Measurements from ENCODE around the gene LRRC32.

LRRC32 gene

GRCh38 chr11:76661834-76662434, 8.6 kb downstream of the LRRC32 start:
- DNase-seq = no peak

GRCh38 chr11:76661306-76661751, 9.2 kb downstream of the LRRC32 start:
- DNase-seq = no peak

DNA sequence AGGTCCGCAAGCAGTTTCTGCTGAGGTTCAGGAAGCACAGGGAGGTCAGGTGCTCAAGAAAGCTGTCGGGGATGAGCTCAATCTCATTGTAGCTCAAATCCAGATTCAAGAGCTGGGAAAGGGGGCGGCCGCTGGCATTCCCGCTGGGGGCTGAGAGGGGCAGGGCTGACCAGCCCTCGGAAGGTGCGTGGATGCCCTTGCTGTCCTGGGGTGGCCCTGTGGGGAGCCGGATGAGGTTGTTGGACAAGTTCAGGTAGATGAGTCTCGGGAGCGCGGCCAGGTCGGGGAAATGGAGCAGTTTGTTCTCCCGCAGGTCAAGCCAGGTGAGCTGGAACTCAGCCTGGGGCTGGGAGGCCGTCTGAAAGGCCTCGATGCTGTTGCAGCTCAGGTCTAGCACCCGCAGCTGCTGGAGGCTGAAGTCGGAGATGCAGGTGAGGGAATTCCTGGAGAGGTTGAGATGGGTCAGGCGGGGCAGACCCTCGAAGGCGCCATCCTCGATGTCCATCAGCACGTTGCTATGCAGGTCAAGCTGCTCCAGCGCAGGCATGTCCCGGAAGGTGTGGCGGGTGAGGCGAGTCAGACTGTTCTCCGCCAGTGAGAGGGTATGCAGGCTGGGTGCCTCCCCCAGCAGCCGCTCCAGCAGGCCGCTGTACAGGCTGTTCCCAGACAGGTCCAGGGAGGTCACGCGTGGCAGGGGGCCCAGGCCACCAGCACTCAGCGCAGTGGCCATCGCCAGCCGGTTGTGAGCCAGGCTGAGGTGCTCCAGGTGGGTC, 9.8 kb downstream of the LRRC32 start:
- DNase-seq = no peak

DNA sequence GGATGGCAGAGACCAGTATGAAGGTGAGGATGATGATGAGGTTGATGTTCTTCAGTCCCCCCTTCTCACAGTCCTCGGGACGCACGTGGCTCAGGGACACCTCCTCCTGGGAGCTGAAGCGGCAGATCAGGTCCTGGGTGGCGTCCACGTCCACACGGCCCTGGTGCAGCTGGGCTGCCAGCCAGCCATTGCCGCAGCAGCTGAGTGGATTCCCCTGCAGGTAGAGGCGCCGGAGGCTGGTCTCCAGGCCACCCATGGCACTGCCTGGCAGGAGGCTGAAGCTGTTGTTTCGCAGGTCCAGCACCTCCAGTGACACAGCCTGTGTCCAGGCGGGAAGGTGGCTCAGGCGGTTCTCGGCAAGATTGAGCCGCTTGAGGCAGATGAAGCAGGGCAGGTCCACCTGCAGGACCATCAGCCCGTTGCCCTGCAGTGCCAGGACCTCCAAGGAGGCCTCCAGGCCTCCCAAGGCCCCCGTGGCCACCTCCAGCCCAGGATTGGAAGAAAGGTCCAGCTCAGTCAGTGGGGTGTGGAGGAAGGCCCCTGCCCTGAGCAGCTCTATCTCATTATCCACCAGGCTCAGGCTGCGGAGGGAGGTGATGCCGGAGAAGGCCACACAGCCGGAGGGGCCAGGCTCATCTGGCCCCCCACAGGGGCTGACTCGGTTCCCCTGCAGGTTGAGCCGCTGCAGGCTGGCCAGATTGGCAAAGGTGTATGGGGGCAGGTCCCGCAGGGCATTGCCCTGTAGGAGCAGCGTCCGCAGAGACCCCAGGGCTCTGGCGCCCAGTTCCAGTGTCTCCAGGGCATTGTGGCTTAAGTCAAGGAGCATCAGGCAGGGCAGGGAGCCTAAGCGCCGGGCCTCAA, 10.6 kb downstream of the LRRC32 start:
- no peak for DNase-seq

- no peak for DNase-seq
Observed at GRCh38 chr11:76658651-76659650, 11.6 kb downstream of the LRRC32 start.

- DNase-seq = no peak
Observed at GRCh38 chr11:76658231-76658630, 12.3 kb downstream of the LRRC32 start.

DNA sequence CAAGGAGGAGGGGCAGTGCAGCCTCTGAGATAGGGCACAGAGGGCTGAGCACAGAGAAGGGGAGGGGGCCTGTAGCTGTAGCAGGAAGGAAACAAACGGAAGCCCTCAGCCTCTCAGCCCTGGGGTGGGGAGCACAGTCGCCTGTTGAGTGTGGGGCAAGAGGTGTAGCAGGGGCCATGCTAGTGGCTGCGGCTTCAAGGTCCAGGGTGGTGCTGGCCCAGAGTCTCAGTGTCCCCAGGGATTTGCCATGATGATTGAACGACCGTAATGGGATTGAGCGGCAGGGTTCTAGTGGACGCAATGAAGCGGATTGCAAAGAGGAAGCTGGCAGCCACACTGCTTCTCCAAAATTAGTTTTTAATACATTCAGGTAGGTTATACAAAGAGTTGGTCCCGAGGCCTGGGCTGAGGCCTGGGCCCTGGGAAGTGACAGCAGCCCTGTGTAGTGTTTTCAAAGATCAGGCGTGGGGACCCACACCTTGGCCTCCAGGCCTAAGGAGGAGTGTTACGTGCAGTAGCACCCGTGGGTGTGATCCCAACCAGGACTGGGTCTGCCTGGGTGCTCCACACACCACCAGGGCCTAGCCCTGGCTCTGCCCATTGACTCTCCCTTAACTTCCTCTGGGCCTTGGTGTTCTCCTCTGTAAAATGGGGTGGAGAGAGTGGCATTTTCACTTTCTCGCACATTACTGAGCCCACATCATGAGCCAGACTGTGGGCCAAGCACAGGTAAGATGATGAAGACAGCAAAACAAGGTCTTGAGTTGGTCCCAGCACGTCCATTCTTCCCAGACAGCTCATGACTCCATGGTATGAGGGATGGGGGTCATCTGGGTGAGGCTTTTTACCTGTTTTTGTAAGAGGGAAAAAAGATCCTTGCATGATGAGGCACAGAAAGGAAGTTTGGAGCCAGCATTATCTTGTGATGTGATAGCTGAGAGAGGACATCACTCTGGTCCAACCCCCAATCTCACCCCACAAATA, 13.1 kb downstream of the LRRC32 start:
- DNase-seq = no peak

GRCh38 chr11:76656571-76657081, 13.9 kb downstream of the LRRC32 start:
- no peak for DNase-seq

DNA sequence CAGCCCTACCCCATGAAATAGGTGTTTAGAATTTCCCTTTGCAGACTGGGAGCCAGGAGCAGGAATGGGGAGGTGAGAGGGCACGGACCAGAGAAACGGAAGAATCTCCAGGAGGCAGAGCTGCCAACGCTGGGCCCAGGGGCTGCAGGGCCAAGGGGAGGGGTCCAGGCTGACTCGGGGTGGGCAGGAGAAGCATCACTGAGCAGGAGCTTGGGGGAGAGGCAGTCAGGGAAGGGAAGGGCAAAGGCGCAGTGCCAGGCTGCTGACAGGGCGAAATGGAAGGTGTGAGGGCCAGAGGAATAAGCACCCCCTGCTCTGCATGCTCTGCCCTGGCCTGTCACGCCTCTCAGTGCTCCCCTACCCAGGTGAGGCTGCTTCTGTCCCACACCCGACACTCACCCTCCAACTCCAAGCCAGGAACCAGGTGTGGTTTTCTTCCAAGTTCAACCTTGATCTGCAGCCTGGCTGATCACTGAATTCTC, 14.5 kb downstream of the LRRC32 start:
- DNase-seq = no peak

GRCh38 chr11:76655501-76656049, 15.0 kb downstream of the LRRC32 start:
- no peak for DNase-seq

GRCh38 chr11:76654980-76655379, 15.6 kb downstream of the LRRC32 start:
- no peak for DNase-seq

GRCh38 chr11:76654298-76654851, 16.2 kb downstream of the LRRC32 start:
- DNase-seq = no peak

DNA sequence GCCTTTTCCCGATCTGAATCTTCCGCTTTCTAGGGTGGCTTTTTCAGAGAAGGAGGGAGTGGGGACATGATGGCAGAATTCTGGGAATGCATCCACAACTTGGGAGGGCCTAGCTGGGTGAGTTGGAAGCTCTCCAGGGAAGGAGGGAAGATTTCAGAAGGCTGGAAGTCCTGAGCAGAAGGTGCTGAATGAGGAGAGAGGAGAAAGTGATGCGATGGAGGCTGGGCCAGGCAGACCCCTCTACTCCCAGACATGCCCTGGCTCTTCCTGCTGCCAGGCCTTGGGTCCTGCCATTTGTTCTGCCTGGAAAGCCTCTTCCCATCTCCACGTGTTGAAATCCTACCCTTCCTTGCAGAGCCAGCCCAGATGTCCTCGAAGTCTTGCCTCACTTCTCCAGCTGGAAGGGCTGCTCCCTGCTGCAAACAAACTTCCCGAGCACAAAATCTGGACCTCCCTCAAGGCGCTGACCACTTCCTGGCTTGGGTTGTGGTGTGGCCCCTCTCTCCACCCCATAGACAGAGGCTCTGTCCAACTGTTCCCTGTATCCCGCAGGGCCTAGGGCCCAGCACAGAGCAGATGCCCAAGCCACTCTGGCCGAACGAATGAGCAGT, 16.8 kb downstream of the LRRC32 start:
- no peak for DNase-seq

DNA sequence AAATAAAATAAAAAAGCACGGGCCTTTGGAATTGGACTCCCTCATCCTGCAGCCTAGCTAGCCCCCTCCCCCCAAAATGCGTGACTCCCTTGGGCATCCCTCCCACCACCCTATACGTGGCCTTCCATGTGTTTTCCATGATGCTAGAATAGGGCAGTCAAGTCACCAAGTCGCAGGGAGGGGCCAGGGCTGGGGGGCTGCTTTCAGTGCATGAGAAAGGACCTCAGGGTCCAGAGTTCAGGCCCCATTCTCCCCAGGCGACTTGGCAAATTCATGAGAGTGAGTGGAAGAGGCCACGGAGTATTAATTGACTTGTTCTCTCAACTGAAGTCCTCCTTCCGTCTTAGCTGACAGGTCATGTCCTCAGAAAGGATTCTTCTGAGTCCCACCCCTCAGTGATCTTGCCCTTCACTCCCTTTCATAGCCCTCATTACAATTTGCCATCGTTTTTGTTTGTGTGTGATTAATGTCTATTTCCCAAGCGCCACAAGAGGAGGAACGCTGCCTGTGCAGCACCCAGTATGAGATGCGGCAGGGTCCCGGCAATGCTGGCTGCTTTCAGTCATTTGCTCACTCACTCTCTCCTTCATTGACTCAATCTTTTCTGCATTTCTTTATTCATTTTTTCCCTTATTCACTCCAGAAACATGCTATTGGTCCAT, 17.4 kb downstream of the LRRC32 start:
- no peak for DNase-seq

GRCh38 chr11:76649851-76650372, 20.6 kb downstream of the LRRC32 start:
- DNase-seq = no peak

GRCh38 chr11:76649011-76649410, 21.5 kb downstream of the LRRC32 start:
- no peak for DNase-seq

DNA sequence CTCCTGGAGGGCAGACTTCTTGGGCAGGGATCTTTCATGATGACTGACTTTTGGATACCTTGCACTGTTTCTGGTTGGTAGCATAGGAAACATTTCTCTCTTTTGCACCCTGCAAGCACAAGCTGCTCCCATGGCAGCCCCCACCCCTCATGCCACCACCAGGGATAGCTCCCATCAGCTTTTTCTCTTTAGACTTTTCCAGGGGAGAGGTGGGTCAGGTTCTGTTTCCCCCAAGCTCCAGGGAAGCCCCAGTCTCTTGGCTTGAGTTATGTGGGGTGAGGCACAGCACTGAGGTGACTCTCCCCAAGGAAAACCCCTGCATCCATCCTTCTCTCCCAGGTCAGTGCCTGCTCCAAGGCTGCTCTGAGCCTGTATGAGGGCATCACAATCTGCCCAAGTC, 22.5 kb downstream of the LRRC32 start:
- no peak for DNase-seq

DNA sequence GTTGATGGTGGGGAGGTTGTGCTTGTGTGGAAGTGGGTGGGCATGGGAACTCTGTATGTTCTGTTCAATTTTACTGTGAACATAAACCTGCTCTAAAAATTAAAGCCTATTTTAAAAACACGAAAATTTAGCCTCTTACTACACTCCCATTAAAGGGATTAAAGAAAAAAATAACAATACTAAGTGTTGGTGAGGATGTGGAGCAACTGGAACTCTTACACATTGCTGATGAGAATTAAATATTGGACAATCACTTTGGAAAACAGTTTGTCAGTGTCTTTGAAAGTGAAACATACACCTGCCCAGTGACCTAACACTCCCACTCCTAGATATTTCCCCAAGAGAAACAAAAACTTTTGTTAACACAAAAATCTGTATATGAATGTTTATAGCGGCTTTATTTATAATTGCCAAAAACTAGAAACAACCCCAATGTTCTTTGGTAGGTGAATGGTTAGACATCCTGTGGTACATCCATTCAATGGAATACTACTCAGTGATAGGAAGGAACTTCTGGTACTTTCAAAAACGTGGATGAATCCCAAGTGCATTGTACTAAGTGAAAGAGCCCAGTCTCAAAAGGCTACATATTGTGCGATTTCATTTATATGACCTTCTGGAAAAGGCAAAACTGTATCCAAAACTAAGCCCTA, 23.5 kb downstream of the LRRC32 start:
- no peak for DNase-seq
